ENCODE data around the gene ATF7IP2.
"Not testable (repeated sequence)": the region's sequence is repeated elsewhere in the genome, so short reads cannot be mapped to it uniquely, and the experiment has no call there.

The ATF7IP2 gene

GRCh38 chr16:10349851-10350250 lies 36.0 kb upstream of the ATF7IP2 start:
- no peak for TF ChIP-seq CTCF (IDR thresholded peaks at IDR 0.05; ENCODE audit: low read depth, low read length, missing control alignments)
- no peak for DNase-seq (ENCODE audit: extremely low read depth, low read depth)
- H3K4me3 ChIP-seq (replicated peaks; ENCODE audit: low read depth, low read length), result no peak overlapping the region

GRCh38 chr16:10352262-10352661 lies 33.6 kb upstream of the ATF7IP2 start:
- H3K4me3 ChIP-seq (replicated peaks; ENCODE audit: low read depth, low read length), result no peak overlapping the region

GRCh38 chr16:10355589-10355988 lies 30.3 kb upstream of the ATF7IP2 start:
- no peak for DNase-seq (ENCODE audit: extremely low read depth, low read depth)
- TF ChIP-seq CTCF (IDR thresholded peaks at IDR 0.05; ENCODE audit: low read depth, low read length, missing control alignments), result no peak
- no peak overlapping the region for H3K4me3 ChIP-seq (replicated peaks; ENCODE audit: low read depth, low read length)

More at GRCh38 chr16:10352262-10352661, 33.6 kb upstream of the ATF7IP2 start:
- no peak for DNase-seq (ENCODE audit: extremely low read depth, low read depth)
- no peak for TF ChIP-seq CTCF (IDR thresholded peaks at IDR 0.05; ENCODE audit: low read depth, low read length, missing control alignments)

GRCh38 chr16:10356870-10357842 lies 28.7 kb upstream of the ATF7IP2 start:
- no peak for TF ChIP-seq CTCF (IDR thresholded peaks at IDR 0.05; ENCODE audit: low read depth, low read length, missing control alignments)
- no peak for DNase-seq (ENCODE audit: extremely low read depth, low read depth)
- no peak overlapping the region for H3K4me3 ChIP-seq (replicated peaks; ENCODE audit: low read depth, low read length)

GRCh38 chr16:10361747-10362076 lies 24.1 kb upstream of the ATF7IP2 start:
- not testable (repeated sequence) for DNase-seq (ENCODE audit: extremely low read depth, low read depth)

GRCh38 chr16:10362077-10362863 lies 23.6 kb upstream of the ATF7IP2 start:
- TF ChIP-seq CTCF (IDR thresholded peaks at IDR 0.05; ENCODE audit: low read depth, low read length, missing control alignments), result no peak

More at GRCh38 chr16:10361747-10362076, 24.1 kb upstream of the ATF7IP2 start:
- H3K4me3 ChIP-seq (replicated peaks; ENCODE audit: low read depth, low read length), result not testable (repeated sequence)

GRCh38 chr16:10362864-10363197 lies 23.0 kb upstream of the ATF7IP2 start:
- not testable (repeated sequence) for DNase-seq (ENCODE audit: extremely low read depth, low read depth); H3K4me3 ChIP-seq (replicated peaks; ENCODE audit: low read depth, low read length)

More at GRCh38 chr16:10362077-10362863, 23.6 kb upstream of the ATF7IP2 start:
- no peak overlapping the region for H3K4me3 ChIP-seq (replicated peaks; ENCODE audit: low read depth, low read length)
- DNase-seq (ENCODE audit: extremely low read depth, low read depth), result no peak

GRCh38 chr16:10366619-10367018 lies 19.2 kb upstream of the ATF7IP2 start:
- not testable (repeated sequence) for H3K4me3 ChIP-seq (replicated peaks; ENCODE audit: low read depth, low read length); DNase-seq (ENCODE audit: extremely low read depth, low read depth)

Data from HFF-Myc (cell line).